Breast epithelium (tissue), 4 donors: ENCODE results near the gene PEDS1. TPM values are rescaled to one million over a fixed set of nuclear protein-coding genes. Genes with fewer than 3 reads are reported as not detected.

ENCODE experiments used
- DNase-seq, 2 donors: peaks; one replicate each; pipeline ENCODE4 v3.0.0-alpha.2; 2019; ENCODE audit warnings: low spot score in 2 of 2
- H3K27ac ChIP-seq, 2 donors: fragments of 200-600 bp; sonication (generic) in 1 of 2; one replicate each; pipeline ENCODE4 v1.5.1; 2016 to 2019; ENCODE audit warnings: mild to moderate bottlenecking in 1 of 2
- H3K27me3 ChIP-seq, 2 donors: fragments of 200-600 bp; sonication (generic) in 1 of 2; one replicate each; pipeline versions ENCODE4 v1.5.1 to v1.6.0; 2017 to 2019; ENCODE audit warnings: control low read depth in 1 of 2, mild to moderate bottlenecking in 1 of 2
- H3K36me3 ChIP-seq: fragments of 200-600 bp; one replicate; pipeline ENCODE4 v1.5.1; 2019
- H3K4me1 ChIP-seq, 2 donors: fragments of 200-600 bp; sonication (generic); one replicate each; pipeline ENCODE4 v1.5.1; 2016 to 2019; ENCODE audit warnings: control low read depth in 1 of 2
- H3K4me3 ChIP-seq, 3 donors: fragments of 200-600 bp; sonication (generic); 1 replicate in 2 of 3; 2 replicates in 1 of 3; pipeline ENCODE4 v1.5.1; 2016 to 2019; ENCODE audit warnings: mild to moderate bottlenecking in 3 of 3, moderate library complexity in 2 of 3
- H3K9me3 ChIP-seq, 2 donors: fragments of 200-600 bp; sonication (generic) in 1 of 2; one replicate each; pipeline ENCODE4 v1.5.1; 2016 to 2019; ENCODE audit warnings: control low read depth in 1 of 2
- CTCF ChIP-seq, 3 donors: fragments of 450-650 bp; IDR thresholded peaks; one replicate each; pipeline ENCODE4 v1.5.1; 2016 to 2017; ENCODE audit warnings: antibody characterized with exemption in 3 of 3, mild to moderate bottlenecking in 3 of 3, moderate library complexity in 3 of 3
- POLR2A ChIP-seq: fragments of 450-650 bp; IDR thresholded peaks from one replicate; pipeline ENCODE4 v1.6.1; 2016; ENCODE audit warnings: antibody characterized with exemption, mild to moderate bottlenecking, moderate library complexity
- POLR2AphosphoS5 ChIP-seq, 3 donors: sonication (generic); formaldehyde crosslinking; IDR thresholded peaks; one replicate each; pipeline ENCODE4 v1.6.1; 2017; ENCODE audit warnings: antibody characterized with exemption in 3 of 3
- intact Hi-C: fragments of 100-400 bp; cut with DNase I; formaldehyde crosslinking; loops from one replicate; pipeline ENCODE4 v1.15.1; 2023; ENCODE audit warnings: low total_unique reads
- total RNA-seq, 3 donors: library from RNA; depleted of rRNA; stranded (reverse); fragments of >200 nt; gene quantifications; one replicate each; pipeline ENCODE4 v1.1.0, GENCODE V29; 2016

Gene PEDS1
- total RNA-seq, 3 donors from 2014 or later: 12.9 to 29.4 (median 18.0) TPM

DNA sequence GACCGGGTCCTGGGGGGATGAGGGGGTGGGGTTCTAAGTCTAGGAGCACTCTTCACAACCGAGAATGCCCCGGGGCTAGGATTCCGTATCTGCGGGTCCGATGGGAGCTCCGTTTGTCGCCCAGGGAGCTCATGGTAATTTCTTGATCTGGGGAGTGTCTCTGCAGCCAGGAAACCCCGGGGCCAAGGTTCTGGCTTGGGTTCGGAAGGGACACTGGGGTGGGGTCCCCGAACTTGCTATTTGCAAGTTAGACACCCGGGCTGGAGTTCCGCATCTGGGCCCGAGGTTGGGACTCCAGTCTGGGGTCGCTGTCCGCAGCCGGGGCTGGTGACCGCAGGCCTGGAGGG is 397 bp downstream of the PEDS1 start:
- DNase-seq: no peak
- Histone ChIP-seq H3K27ac (peak overlapping the region; percentile 83 to 90), H3K9me3 (no peaks in the 10 kb centered on the region), H3K36me3 (no peaks in the 10 kb centered on the region), H3K4me1 (peaks cover 5 to 12% of the 10 kb centered on the region in 2 donors), H3K4me3 (peak overlapping the region; percentile 82 to 95 (median 89)), H3K27me3 (no peaks in the 10 kb centered on the region)
- intact Hi-C loops: no loop called here
- no peak for TF ChIP-seq POLR2AphosphoS5 (IDR thresholded peaks at IDR 0.05)

DNA sequence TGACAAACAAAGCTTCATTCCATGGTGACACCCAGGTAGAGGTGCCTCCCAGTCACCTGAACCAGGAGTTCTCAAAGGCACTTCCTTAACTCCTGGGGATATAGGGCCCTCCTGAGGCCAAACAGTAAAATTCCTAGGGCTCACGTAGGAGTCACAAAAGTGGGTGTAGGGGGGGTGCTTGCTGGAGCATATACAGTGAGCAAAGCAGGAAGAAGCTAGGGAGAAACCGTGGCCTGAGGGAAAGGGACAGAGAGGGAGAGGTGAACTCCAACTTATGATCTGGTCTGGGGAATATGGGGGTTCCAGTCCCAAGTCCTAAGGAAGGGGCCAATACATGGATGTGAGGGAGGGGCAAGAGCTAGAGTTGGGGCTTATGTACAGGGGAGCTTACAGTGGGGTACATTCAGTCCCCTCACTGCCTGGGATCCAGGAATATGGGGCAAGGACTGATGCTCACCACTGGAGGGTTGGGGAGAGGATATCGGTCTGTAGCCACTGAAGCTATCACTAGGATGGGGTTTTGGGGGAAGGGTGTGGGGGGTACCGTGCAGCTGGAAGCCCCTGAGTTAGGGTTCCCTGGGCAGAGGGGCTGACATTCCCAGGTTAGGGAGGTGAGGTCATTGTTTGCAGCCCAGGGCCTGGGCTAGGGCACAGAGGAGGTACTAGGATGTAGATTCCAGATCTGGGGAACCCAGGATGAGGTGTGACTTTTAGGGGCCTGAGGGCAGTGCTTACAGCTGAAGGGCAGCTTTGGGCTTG is 950 bp downstream of the PEDS1 start:
- no peak for DNase-seq
- TF ChIP-seq CTCF (IDR thresholded peaks at IDR 0.05) (no peak), POLR2A (no peak), POLR2AphosphoS5 (IDR thresholded peaks at IDR 0.05) (no peak)
- Histone ChIP-seq H3K36me3 (no peaks in the 10 kb centered on the region), H3K4me1 (peaks cover 5 to 13% of the 10 kb centered on the region in 2 donors), H3K27ac (peak overlapping the region; percentile 83 to 90), H3K9me3 (no peaks in the 10 kb centered on the region), H3K4me3 (peak overlapping the region; percentile 82 to 95 (median 89)), H3K27me3 (no peaks in the 10 kb centered on the region)
- intact Hi-C loops: no loop called here

DNA sequence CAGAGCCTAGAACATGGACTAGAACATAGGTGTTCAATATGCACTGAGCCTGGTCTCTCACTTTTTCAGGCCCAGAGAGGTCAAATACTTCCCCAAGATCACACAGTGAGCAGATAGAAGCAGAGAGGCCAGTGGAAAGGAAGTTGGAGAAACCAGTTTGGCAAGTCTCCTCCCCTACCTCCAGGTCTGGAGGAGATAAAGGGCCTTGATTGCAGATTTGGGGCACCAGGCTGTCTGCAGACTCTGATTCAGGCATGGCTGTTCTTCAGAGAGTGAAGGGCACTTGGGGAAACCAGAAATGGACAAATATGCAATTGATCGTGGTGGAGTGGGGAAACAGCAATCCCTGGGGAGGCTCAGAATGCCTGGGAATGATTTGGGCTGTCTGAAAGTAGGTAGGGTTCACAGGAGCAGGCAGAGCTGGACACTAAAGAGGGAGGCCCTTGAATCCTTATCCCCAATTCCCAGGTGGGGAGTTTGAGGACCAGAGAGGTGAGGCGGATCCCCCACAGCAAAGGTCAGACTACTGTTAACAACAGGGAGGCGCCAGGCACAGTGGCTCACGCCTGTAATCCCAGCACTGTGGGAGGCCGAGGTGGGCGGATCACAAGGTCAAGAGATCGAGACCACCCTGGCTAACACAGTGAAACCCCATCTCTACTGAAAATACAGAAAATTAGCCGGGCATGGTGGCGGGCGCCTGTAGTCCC is 2.3 kb downstream of the PEDS1 start:
- peak overlapping the region; percentile 40 to 90 for H3K27ac ChIP-seq
- peaks cover 5 to 27% of the 10 kb centered on the region in 2 donors for H3K4me1 ChIP-seq
- DNase-seq: no peak
- H3K27me3 ChIP-seq: no peaks in the 10 kb centered on the region
- no peak for TF ChIP-seq POLR2A
- no peaks in the 10 kb centered on the region for H3K9me3 ChIP-seq
- intact Hi-C loops: no loop called here
- peak overlapping the region in 1 of 3 donors; percentile 82 for H3K4me3 ChIP-seq
- no peaks in the 10 kb centered on the region for H3K36me3 ChIP-seq

- intact Hi-C loops: no loop called here
- H3K27ac ChIP-seq: peak overlapping the region; percentile 53 to 90
- TF ChIP-seq POLR2A: no peak
- TF ChIP-seq CTCF (IDR thresholded peaks at IDR 0.05): no peak
- TF ChIP-seq POLR2AphosphoS5 (IDR thresholded peaks at IDR 0.05): no peak
- H3K9me3 ChIP-seq: no peaks in the 10 kb centered on the region
- DNase-seq: no peak
- H3K36me3 ChIP-seq: no peaks in the 10 kb centered on the region
- peak overlapping the region in 1 of 3 donors; percentile 21 for H3K4me3 ChIP-seq
- H3K4me1 ChIP-seq: peaks cover 5 to 29% of the 10 kb centered on the region in 2 donors
- H3K27me3 ChIP-seq: no peaks in the 10 kb centered on the region
Observed at GRCh38 chr20:50149481-50150254, 3.9 kb downstream of the PEDS1 start.

- no peaks in the 10 kb centered on the region for H3K9me3 ChIP-seq
- H3K4me1 ChIP-seq: peaks cover 8 to 26% of the 10 kb centered on the region in 2 donors
- H3K27me3 ChIP-seq: no peaks in the 10 kb centered on the region
- DNase-seq: no peak
- intact Hi-C loops: no loop called here
- TF ChIP-seq POLR2A (no peak), POLR2AphosphoS5 (IDR thresholded peaks at IDR 0.05) (peak in 1 of 3 donors; percentile 12)
- H3K36me3 ChIP-seq: no peaks in the 10 kb centered on the region
- H3K4me3 ChIP-seq: peak overlapping the region in 1 of 3 donors; percentile 22
- H3K27ac ChIP-seq: peak overlapping the region; percentile 70 to 82
Observed at GRCh38 chr20:50146732-50147662, 6.5 kb downstream of the PEDS1 start.

- Histone ChIP-seq H3K27me3 (no peaks in the 10 kb centered on the region), H3K4me1 (peaks cover 8 to 22% of the 10 kb centered on the region in 2 donors), H3K4me3 (no peak overlapping the region), H3K27ac (peak overlapping the region; percentile 70 to 82), H3K36me3 (no peaks in the 10 kb centered on the region), H3K9me3 (no peaks in the 10 kb centered on the region)
- intact Hi-C loops: no loop called here
- no peak for DNase-seq
- no peak for TF ChIP-seq CTCF (IDR thresholded peaks at IDR 0.05)
- TF ChIP-seq POLR2A: no peak
- TF ChIP-seq POLR2AphosphoS5 (IDR thresholded peaks at IDR 0.05): no peak
Observed at GRCh38 chr20:50146214-50146613, 7.3 kb downstream of the PEDS1 start.
